Right lobe of liver (tissue), 4 donors: ENCODE measurements around the gene MTAP.

Source experiments
- POLR2A ChIP-seq: fragments of 450-650 bp; IDR thresholded peaks from one replicate; pipeline ENCODE4 v1.6.1; 2017; ENCODE audit warnings: antibody characterized with exemption, mild to moderate bottlenecking
- TF ChIP-seq, protein P1 (sequence below), 4 donors: fragments of 200-600 bp in 3 of 4; fragments of 450-650 bp in 1 of 4; IDR thresholded peaks; one replicate each; pipeline versions ENCODE4 v1.5.1 to v1.8.0; 2016 to 2022; ENCODE audit warnings: antibody characterized with exemption in 4 of 4, mild to moderate bottlenecking in 2 of 4
- donor health status: DM: no; HTN: no; CAD: no.
- donor health status: DM: no; HTN: no; CAD: no.
- donor health status: DM: no; HTN: yes; CAD: no.

DNA sequence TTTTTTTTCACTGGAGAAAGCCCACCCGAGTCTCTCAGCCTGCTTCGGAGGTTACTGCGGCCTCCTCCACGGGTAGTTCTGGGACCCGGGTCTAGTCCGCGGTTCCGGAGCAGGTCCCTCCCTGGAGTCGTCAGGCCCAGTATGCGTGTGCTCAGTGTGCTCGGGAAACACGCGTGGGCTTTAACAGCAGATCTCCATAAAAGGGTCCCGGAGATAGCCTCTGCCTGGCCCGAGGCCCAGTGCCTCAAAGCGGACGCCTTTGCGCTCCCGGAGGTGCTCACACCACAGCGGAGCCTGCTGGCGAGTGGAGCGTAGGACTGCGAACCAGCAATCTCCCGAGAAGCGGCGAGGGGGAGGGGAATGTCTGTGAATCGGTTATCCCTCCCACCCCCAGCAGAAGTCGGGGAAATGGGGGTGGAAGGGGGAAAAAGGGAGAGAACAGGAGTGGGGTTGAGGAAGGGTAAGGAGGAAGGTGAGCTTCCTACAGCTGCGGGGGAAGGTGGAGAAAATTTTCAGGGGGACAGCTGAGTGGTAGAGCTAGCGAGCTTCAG lies 163.0 kb downstream of the MTAP start:
- TF ChIP-seq POLR2A: no peak
- TF ChIP-seq, protein P1, sequence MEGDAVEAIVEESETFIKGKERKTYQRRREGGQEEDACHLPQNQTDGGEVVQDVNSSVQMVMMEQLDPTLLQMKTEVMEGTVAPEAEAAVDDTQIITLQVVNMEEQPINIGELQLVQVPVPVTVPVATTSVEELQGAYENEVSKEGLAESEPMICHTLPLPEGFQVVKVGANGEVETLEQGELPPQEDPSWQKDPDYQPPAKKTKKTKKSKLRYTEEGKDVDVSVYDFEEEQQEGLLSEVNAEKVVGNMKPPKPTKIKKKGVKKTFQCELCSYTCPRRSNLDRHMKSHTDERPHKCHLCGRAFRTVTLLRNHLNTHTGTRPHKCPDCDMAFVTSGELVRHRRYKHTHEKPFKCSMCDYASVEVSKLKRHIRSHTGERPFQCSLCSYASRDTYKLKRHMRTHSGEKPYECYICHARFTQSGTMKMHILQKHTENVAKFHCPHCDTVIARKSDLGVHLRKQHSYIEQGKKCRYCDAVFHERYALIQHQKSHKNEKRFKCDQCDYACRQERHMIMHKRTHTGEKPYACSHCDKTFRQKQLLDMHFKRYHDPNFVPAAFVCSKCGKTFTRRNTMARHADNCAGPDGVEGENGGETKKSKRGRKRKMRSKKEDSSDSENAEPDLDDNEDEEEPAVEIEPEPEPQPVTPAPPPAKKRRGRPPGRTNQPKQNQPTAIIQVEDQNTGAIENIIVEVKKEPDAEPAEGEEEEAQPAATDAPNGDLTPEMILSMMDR (IDR thresholded peaks at IDR 0.05): peak; percentile 39 to 44 (median 42)
